HL-60/S4 (cell line): ENCODE data around the gene SCARB2.

Experiments
- in situ Hi-C: fragments of 300-500 bp; cut with MboI; formaldehyde crosslinking; loops from 2 replicates; pipeline ENCODE4 v1.14.3; 2022; ENCODE audit warnings: low sequenced_read_pairs

SCARB2 gene

GRCh38 chr4:76232681-76233080 is 19.1 kb upstream of the SCARB2 start:
- in situ Hi-C loops = no loop called here

- in situ Hi-C loops = no loop called here
Observed at GRCh38 chr4:76226418-76226817, 12.8 kb upstream of the SCARB2 start.

GRCh38 chr4:76224171-76224570 is 10.5 kb upstream of the SCARB2 start:
- in situ Hi-C loops = no loop called here

GRCh38 chr4:76219299-76220055 is 5.9 kb upstream of the SCARB2 start:
- in situ Hi-C loops = no loop called here

GRCh38 chr4:76216975-76217814 is 3.6 kb upstream of the SCARB2 start:
- in situ Hi-C loops = no loop called here

GRCh38 chr4:76216524-76216923 is 2.9 kb upstream of the SCARB2 start:
- in situ Hi-C loops = no loop called here

GRCh38 chr4:76215077-76215476 is 1.5 kb upstream of the SCARB2 start:
- in situ Hi-C loops = no loop called here

- in situ Hi-C loops = no loop called here
Observed at GRCh38 chr4:76214177-76214675, 602 bp upstream of the SCARB2 start.

- in situ Hi-C loops = no loop called here
Observed at GRCh38 chr4:76212851-76213414, 691 bp downstream of the SCARB2 start.

- in situ Hi-C loops = no loop called here
Observed at GRCh38 chr4:76211769-76212708, 1.6 kb downstream of the SCARB2 start.

GRCh38 chr4:76210452-76210851 is 3.2 kb downstream of the SCARB2 start:
- in situ Hi-C loops = no loop called here

GRCh38 chr4:76209881-76210280 is 3.7 kb downstream of the SCARB2 start:
- in situ Hi-C loops = no loop called here

- in situ Hi-C loops = no loop called here
Observed at GRCh38 chr4:76208005-76208765, 5.4 kb downstream of the SCARB2 start.

- in situ Hi-C loops = no loop called here
Observed at GRCh38 chr4:76207549-76207948, 6.1 kb downstream of the SCARB2 start.

- in situ Hi-C loops = no loop called here
Observed at GRCh38 chr4:76206222-76206942, 7.2 kb downstream of the SCARB2 start.

- in situ Hi-C loops = no loop called here
Observed at GRCh38 chr4:76205476-76205875, 8.1 kb downstream of the SCARB2 start.

- in situ Hi-C loops = no loop called here
Observed at GRCh38 chr4:76204936-76205335, 8.7 kb downstream of the SCARB2 start.

GRCh38 chr4:76203541-76203940 is 10.1 kb downstream of the SCARB2 start:
- in situ Hi-C loops = no loop called here

- in situ Hi-C loops = no loop called here
Observed at GRCh38 chr4:76201276-76201675, 12.3 kb downstream of the SCARB2 start.
